ENCODE results near the gene CENPO.

DNA sequence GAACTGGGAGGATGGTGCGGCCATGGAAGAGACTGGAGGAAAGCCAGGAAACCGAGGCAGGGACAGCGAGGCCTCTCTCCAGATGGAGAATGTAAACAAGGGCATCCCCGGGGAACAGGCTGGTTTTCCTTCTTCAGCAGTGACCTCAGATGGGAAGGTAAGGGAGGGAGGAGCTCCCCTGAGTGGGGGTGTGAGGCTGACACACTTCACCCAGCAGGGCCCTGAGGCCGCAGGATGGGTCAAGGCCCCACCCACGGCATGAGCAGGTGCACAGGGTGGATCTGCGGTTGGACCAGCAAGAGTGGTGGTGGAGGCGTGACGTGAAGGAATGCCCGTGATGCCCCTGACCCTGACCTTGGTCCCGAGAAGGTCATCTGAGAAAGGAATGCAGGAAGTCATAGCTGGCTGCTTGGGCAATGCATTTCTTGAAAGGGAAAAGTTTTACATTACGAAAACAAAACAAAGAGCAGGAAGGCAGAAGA, 78.7 kb downstream of the CENPO start:
- TF ChIP-seq POLR2A (IDR thresholded peaks at IDR 0.05), result no peak
- TF ChIP-seq, protein P1, sequence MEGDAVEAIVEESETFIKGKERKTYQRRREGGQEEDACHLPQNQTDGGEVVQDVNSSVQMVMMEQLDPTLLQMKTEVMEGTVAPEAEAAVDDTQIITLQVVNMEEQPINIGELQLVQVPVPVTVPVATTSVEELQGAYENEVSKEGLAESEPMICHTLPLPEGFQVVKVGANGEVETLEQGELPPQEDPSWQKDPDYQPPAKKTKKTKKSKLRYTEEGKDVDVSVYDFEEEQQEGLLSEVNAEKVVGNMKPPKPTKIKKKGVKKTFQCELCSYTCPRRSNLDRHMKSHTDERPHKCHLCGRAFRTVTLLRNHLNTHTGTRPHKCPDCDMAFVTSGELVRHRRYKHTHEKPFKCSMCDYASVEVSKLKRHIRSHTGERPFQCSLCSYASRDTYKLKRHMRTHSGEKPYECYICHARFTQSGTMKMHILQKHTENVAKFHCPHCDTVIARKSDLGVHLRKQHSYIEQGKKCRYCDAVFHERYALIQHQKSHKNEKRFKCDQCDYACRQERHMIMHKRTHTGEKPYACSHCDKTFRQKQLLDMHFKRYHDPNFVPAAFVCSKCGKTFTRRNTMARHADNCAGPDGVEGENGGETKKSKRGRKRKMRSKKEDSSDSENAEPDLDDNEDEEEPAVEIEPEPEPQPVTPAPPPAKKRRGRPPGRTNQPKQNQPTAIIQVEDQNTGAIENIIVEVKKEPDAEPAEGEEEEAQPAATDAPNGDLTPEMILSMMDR (IDR thresholded peaks at IDR 0.05), result no peak

Data from thyroid gland (tissue), 4 donors.